ENCODE data around the gene APOC1. TPM values are rescaled to one million over a fixed set of nuclear protein-coding genes. Genes with fewer than 3 reads are reported as not detected.
"Not testable (repeated sequence)": the region's sequence is repeated elsewhere in the genome, so short reads cannot be mapped to it uniquely, and the experiment has no call there.

APOC1 gene
- total and polyA plus RNA-seq, 8 donors = 9.2 to 569 (median 12.6) TPM

DNA sequence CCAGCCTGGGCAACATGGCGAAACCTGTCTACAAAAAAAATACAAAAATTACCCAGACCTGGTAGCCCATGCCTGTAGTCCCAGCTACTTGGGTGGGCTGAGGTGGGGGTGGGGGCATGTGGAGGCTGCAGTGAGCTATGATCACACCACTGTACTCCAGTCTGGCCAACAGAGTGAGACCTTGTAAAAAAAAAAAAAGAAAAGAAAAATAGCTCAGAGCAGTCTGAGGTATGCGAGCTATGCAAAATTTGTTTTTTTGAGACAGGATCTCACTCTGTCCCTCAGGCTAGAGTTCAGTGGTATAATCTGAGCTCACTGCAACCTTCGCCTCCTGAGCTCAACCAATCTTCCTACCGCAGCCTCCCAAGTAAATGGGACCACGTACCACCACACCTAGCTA lies 30.5 kb upstream of the APOC1 start:
- H3K9me3 ChIP-seq = no peaks in the 10 kb centered on the region
- no peak overlapping the region for H3K27ac ChIP-seq
- ATAC-seq (no peak), DNase-seq (no peak)
- TF ChIP-seq, protein P1, sequence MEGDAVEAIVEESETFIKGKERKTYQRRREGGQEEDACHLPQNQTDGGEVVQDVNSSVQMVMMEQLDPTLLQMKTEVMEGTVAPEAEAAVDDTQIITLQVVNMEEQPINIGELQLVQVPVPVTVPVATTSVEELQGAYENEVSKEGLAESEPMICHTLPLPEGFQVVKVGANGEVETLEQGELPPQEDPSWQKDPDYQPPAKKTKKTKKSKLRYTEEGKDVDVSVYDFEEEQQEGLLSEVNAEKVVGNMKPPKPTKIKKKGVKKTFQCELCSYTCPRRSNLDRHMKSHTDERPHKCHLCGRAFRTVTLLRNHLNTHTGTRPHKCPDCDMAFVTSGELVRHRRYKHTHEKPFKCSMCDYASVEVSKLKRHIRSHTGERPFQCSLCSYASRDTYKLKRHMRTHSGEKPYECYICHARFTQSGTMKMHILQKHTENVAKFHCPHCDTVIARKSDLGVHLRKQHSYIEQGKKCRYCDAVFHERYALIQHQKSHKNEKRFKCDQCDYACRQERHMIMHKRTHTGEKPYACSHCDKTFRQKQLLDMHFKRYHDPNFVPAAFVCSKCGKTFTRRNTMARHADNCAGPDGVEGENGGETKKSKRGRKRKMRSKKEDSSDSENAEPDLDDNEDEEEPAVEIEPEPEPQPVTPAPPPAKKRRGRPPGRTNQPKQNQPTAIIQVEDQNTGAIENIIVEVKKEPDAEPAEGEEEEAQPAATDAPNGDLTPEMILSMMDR (IDR thresholded peaks at IDR 0.05) = no peak
- H3K4me3 ChIP-seq = no peak overlapping the region
- H3K27me3 ChIP-seq = no peaks in the 10 kb centered on the region
- peaks cover 0 to 5% of the 10 kb centered on the region in 2 donors for H3K4me1 ChIP-seq
- H3K36me3 ChIP-seq = peaks cover 0 to 67% of the 10 kb centered on the region in 2 donors
- intact Hi-C loops (cut with DNase I) = no loop called here

DNA sequence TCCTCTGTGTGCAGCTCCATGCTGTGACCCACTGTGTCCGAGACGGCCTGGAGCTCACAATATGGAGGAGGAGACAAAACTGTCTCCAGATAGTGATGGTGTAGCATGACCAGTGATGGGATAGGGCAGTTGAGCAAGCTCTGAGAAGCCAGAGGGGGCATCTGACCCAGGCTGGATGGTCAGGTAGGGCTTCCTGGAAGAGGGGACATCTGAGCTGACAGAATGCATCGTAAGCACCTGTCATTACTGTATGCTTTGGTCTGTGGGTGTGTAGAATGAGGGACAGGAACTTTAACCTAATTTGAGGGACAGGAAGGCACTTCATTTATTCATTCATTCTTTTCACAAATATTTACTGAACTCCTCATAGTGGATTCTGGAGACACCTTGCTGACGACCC lies 29.8 kb upstream of the APOC1 start:
- intact Hi-C loops (cut with DNase I) = no loop called here
- ATAC-seq (no peak), DNase-seq (no peak)
- Histone ChIP-seq H3K36me3 (peaks cover 0 to 61% of the 10 kb centered on the region in 2 donors), H3K4me3 (no peak overlapping the region), H3K4me1 (peaks cover under 1 to 5% of the 10 kb centered on the region in 2 donors), H3K27ac (no peak overlapping the region), H3K27me3 (no peaks in the 10 kb centered on the region), H3K9me3 (no peaks in the 10 kb centered on the region)
- TF ChIP-seq, protein P1 (IDR thresholded peaks at IDR 0.05) = no peak

DNA sequence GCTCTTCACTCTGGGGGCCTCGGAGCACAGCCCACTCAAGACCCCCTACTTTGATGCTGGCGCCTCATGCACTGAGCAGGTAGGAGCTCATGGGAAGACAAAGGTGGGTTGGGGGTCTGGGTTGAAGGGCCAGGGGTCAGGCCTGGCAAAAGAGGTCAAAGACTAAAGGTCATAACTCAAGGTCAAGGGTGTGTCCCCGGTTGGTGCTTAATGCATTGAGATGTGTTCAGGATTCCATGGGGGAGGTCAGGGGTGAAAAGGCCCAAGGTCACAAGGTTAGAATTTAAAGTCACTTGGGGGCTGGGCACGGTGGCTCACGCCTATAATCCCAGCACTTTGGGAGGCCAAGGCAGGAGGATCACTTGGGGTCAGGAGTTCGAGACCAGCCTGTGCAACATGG lies 28.3 kb upstream of the APOC1 start:
- Histone ChIP-seq H3K36me3 (peaks cover 0 to 54% of the 10 kb centered on the region in 2 donors), H3K4me1 (peaks cover 6 to 8% of the 10 kb centered on the region in 2 donors), H3K27ac (no peak overlapping the region), H3K9me3 (no peaks in the 10 kb centered on the region), H3K4me3 (no peak overlapping the region), H3K27me3 (no peaks in the 10 kb centered on the region)
- intact Hi-C loops (cut with DNase I) = no loop called here
- ATAC-seq = no peak
- DNase-seq = no peak
- TF ChIP-seq, protein P1 (IDR thresholded peaks at IDR 0.05) = no peak

DNA sequence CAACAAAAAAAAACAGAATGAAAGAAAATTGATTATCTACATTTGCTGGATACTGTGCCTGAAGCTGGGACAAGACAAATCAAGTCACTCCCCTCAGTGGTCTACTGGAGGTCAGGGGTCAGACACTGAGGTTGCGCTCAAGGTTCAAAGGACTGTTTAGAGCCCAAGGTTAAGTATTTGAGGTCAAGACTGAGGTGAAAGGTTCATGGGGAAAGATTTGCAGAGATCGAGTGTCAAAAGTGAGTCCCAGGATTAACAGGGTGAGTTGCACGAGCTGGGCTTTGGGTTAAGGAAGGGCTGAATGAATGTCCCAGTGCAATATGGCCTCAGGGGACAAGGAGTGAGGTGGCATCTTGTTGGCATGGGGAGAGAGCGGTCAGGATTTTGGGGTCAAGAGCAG lies 26.8 kb upstream of the APOC1 start:
- Histone ChIP-seq H3K27ac (no peak overlapping the region), H3K27me3 (no peaks in the 10 kb centered on the region), H3K9me3 (no peaks in the 10 kb centered on the region), H3K36me3 (peaks cover 0 to 53% of the 10 kb centered on the region in 2 donors), H3K4me3 (no peak overlapping the region), H3K4me1 (peaks cover 16 to 22% of the 10 kb centered on the region in 2 donors)
- DNase-seq = no peak
- TF ChIP-seq, protein P1 (IDR thresholded peaks at IDR 0.05) = no peak
- intact Hi-C loops (cut with DNase I) = no loop called here
- ATAC-seq = no peak

DNA sequence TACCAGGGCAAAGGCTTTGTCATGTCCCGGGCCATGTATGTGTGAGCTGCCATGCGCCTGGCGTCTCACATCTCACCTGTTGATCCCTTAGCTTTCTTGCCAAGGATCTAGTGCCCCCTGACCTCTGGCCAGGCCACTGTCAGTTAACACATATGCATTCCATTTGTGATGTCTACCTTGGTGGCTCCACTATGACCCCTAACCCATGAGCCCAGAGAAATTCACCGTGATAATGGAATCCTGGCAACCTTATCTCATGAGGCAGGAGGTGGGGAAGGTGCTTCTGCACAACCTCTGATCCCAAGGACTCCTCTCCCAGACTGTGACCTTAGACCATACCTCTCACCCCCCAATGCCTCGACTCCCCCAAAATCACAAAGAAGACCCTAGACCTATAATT lies 26.1 kb upstream of the APOC1 start:
- H3K27ac ChIP-seq; H3K27me3 ChIP-seq; ATAC-seq; intact Hi-C loops (cut with DNase I); H3K9me3 ChIP-seq; DNase-seq; H3K4me3 ChIP-seq: not testable (repeated sequence)
- peaks cover 16 to 29% of the 10 kb centered on the region in 2 donors for H3K4me1 ChIP-seq
- H3K36me3 ChIP-seq = peaks cover 0 to 53% of the 10 kb centered on the region in 2 donors

DNA sequence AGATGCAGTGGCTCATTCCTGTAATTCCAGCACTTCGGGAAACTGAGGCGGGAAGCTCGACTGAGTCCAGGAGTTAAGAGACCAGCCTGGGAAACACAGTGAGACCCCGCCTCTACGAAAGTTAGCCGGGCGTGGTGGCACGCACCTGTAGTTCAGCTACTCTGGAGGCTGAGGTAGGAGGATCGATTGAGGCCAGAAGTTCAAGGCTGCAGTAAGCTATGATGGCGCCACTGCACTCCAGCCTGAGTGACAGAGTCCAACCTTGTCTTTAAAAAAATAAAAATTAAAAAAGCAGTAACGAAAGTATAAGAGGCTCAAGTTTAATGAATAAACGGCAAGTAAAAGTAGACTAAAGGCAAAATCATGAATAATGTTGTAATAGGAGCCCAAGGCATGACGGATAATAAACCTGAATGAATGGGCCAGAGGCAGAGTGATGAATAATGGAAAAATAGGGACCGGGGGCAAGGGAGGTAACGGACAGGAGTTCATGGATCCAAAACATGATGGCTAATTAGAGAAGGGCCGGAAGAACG lies 24.5 kb upstream of the APOC1 start:
- DNase-seq (no peak), ATAC-seq (no peak)
- peak overlapping the region in 1 of 2 donors; percentile 95 for H3K27ac ChIP-seq
- no peaks in the 10 kb centered on the region for H3K9me3 ChIP-seq
- peaks cover 0 to 57% of the 10 kb centered on the region in 2 donors for H3K36me3 ChIP-seq
- intact Hi-C loops (cut with DNase I) = no loop called here
- no peaks in the 10 kb centered on the region for H3K27me3 ChIP-seq
- peak overlapping the region; percentile 48 to 80 for H3K4me3 ChIP-seq
- TF ChIP-seq, protein P1 (IDR thresholded peaks at IDR 0.05) = no peak
- peaks cover 16 to 31% of the 10 kb centered on the region in 2 donors for H3K4me1 ChIP-seq
